ENCODE data around the gene CAPZA2.

Gene CAPZA2

GRCh38 chr7:116854132-116854531, 8.3 kb upstream of the CAPZA2 start:
- in situ Hi-C loops (cut with MboI; ENCODE audit: low sequenced_read_pairs, unreplicated experiment) = no loop called here
- TF ChIP-seq, protein P1, sequence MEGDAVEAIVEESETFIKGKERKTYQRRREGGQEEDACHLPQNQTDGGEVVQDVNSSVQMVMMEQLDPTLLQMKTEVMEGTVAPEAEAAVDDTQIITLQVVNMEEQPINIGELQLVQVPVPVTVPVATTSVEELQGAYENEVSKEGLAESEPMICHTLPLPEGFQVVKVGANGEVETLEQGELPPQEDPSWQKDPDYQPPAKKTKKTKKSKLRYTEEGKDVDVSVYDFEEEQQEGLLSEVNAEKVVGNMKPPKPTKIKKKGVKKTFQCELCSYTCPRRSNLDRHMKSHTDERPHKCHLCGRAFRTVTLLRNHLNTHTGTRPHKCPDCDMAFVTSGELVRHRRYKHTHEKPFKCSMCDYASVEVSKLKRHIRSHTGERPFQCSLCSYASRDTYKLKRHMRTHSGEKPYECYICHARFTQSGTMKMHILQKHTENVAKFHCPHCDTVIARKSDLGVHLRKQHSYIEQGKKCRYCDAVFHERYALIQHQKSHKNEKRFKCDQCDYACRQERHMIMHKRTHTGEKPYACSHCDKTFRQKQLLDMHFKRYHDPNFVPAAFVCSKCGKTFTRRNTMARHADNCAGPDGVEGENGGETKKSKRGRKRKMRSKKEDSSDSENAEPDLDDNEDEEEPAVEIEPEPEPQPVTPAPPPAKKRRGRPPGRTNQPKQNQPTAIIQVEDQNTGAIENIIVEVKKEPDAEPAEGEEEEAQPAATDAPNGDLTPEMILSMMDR (IDR thresholded peaks at IDR 0.05; ENCODE audit: borderline replicate concordance, control extremely low read depth, extremely low read depth, insufficient read depth, missing control alignments) = no peak
- DNase-seq (ENCODE audit: low spot score) = no peak

DNA sequence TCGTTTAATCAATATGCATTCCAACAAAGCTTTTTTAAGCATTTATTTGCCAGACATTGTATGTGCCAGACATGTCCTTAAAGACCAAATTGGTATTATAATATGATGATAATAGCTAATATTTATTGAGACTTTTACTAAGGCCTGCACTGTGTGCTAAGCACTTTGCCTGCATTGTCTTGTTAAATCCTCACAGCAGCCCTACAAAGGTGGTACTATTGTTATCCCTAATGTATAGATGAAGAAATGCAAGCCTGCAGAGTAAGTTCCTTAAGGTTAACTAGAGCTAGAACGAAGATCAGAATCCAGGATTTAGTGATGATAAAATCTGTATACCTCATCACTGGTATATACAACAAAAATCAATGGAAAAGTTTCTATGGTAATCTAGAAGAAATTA, 5.3 kb upstream of the CAPZA2 start:
- TF ChIP-seq, protein P1 (IDR thresholded peaks at IDR 0.05; ENCODE audit: borderline replicate concordance, control extremely low read depth, extremely low read depth, insufficient read depth, missing control alignments) = no peak
- in situ Hi-C loops (cut with MboI; ENCODE audit: low sequenced_read_pairs, unreplicated experiment) = no loop called here
- no peak for DNase-seq (ENCODE audit: low spot score)

GRCh38 chr7:116859323-116859722, 3.1 kb upstream of the CAPZA2 start:
- DNase-seq (ENCODE audit: low spot score) = no peak
- in situ Hi-C loops (cut with MboI; ENCODE audit: low sequenced_read_pairs, unreplicated experiment) = no loop called here
- TF ChIP-seq, protein P1 (IDR thresholded peaks at IDR 0.05; ENCODE audit: borderline replicate concordance, control extremely low read depth, extremely low read depth, insufficient read depth, missing control alignments) = no peak

DNA sequence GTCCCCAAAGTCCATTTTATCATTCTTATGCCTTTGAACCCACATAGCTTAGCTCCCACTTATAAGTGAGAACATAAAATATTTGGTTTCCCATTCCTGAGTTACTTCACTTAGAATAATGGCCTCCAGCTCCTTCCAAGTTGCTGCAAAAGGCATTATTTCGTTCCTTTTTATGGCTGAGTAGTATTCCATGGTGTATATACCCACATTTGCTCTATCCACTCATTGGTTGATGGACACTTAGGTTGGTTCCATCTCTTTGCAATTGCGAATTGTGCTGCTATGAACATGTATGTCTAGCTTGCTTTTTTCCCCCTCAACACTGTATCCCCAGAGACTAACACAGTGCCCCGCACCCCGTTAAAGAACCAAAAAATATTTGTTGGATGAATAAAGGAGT, 670 bp upstream of the CAPZA2 start:
- DNase-seq (ENCODE audit: low spot score) = no peak
- in situ Hi-C loops (cut with MboI; ENCODE audit: low sequenced_read_pairs, unreplicated experiment) = no loop called here
- TF ChIP-seq, protein P1 (IDR thresholded peaks at IDR 0.05; ENCODE audit: borderline replicate concordance, control extremely low read depth, extremely low read depth, insufficient read depth, missing control alignments) = no peak

DNA sequence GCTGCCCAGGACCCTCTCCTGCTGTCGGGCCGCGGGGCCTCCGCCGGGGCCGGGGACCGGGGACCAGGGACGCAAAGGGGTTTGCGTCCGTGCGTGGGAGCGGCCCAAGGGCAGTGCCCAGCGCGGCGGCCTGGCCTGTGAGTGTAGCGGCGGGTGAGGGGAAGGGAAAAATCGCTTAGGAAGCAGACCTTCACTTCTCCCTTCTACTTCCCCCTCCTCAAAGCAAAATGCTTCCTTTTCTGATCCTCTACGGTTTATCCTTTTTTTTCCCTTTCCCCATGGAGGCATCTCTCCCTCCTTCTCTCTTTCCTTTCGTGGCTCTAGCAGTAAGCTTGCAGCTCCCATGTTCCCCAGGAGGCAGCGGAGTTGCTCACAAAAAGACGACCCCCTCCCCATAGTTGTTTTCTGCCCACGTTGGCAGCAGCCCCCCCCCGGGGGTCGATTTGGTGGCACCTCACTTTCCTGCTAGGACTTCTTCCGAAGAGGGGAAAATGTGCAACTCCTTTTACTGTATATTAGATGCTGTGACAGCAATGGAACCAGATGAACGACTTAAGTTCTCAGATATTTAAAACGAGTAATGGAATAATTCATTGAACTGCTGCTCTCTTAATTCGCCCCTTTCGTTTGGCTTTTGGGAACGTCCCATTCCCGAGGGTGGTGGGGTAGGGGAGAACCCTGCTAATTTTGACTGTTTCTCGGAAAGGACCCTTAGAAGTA, 724 bp downstream of the CAPZA2 start:
- TF ChIP-seq, protein P1 (IDR thresholded peaks at IDR 0.05; ENCODE audit: borderline replicate concordance, control extremely low read depth, extremely low read depth, insufficient read depth, missing control alignments) = no peak
- DNase-seq (ENCODE audit: low spot score) = peak; percentile 34
- in situ Hi-C loops (cut with MboI; ENCODE audit: low sequenced_read_pairs, unreplicated experiment) = no loop called here

DNA sequence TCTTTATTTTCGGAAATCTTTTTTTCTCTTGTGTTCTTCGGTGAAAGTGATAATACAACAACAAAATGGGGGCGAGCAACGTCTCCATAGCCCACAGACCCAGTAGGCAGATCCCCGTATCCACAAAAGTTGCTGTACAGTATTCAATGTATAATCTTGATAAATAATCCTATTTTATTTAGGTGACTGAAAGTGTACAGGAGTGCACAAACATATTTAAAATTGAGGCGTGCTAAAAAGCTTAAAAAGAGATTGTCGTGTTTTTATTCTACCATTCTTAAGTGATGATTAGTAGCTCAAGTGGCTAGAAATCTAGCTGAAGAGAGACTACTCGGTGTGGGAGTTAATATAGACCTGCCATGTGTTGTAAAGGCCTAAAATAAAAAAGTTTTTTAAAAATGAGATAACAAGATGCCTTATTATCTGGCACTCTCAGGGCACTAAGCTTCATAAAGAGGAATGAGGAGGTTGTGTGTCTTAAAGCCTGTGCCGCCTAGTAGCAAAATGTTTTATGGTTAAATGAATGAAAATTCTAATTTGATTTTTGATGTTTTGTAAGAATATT, 1.6 kb downstream of the CAPZA2 start:
- DNase-seq (ENCODE audit: low spot score) = no peak
- TF ChIP-seq, protein P1 (IDR thresholded peaks at IDR 0.05; ENCODE audit: borderline replicate concordance, control extremely low read depth, extremely low read depth, insufficient read depth, missing control alignments) = no peak
- in situ Hi-C loops (cut with MboI; ENCODE audit: low sequenced_read_pairs, unreplicated experiment) = no loop called here
